HG03565 (cell line): ENCODE measurements around the gene PPAT.
A peak's percentile ranks its signal among the peaks of the same experiment; 100 is the strongest.
"Not testable (repeated sequence)": the region's sequence is repeated elsewhere in the genome, so short reads cannot be mapped to it uniquely, and the experiment has no call there.

Experiments used
- ATAC-seq: cut with Tn5 transposase; IDR thresholded peaks from one replicate; pipeline ENCODE4 v1.9.1; 2021; ENCODE audit warnings: mild to moderate bottlenecking, moderate library complexity; ENCODE audit not compliant: unreplicated experiment

The PPAT gene

DNA sequence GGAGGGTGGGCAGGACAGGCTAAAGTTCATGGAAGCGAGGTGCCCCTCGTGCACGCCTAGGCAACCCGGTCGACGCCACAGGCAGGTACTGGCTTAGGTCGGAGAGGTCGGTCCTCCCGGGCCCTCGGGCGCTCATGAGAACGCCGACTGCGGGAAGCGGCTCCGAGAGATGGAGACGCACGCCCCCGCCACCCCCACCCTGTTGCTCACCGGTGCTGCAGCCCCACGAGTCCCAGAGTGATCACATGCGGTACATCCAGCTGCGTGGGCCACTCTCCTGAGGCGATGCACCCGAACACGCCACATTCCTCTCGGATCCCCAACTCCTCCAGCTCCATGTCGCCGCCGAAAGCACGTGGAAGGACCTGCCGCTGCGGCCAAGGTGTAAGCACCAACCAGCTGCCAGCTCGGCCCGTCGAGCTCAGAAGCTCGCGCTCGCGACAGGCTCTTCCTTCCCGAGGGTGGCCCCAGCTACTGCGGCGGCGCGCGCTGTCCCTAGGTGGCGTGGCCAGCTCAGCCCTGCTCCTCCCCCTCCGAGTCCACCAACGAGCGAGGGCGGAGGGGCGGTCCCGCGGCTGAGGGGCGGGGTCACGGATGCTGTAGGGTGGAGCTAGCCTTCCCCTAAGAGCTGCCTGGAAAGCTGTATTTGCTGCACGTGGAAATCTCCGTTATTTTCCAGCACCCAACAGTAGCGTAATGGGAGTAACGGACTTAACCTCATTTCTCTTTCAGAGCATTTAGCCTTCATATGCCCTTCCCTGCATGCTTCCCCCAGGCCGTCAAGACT is at the start of gene PPAT:
Gene PPAT (minus strand): TSS at position 476 of the 787 bp plus-strand sequence. CDS start 138 bp downstream, at position 338.
- peak; percentile 66 for ATAC-seq

DNA sequence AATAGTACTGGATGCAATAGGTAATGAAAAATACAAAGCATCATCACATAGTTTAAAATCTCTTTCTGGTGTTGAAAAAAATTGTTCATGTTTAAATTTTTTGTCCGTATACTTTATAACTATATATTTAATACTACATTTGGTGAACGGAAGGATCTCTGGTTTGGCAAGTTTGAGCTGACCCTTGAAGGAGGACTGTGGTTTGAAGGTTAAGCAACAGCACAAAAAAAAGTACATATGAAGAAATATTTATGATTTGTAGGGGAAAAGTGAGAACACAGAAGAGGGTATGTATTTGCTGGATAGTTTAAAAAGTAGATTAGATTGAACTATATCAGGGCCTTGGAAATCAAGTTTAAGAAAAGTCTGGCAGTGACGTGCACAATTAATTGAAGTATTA is 45.3 kb upstream of the PPAT start:
- no peak for ATAC-seq

DNA sequence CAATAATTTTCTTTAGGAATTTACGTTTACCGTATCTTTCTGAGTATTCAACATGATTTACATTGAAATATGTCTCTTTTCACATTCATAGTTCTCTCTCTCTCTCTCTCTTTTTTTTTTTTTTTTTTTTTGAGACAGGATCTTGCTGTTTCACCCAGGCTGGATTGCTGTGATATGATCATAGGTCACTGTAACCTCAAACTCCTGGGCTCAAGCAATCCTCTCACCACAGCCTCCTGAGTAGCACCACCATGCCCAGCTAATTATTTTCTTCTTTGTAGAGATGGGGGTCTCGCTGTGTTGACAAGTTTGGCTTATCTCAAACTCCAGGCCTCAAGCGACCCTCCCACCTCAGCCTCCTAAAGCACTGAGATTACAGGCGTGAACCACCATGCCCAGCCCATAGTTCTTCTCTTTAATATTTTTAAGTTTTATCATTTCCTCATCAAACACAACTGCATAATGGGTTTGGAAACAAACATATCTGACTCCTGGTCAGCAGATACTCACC is 41.8 kb upstream of the PPAT start:
- no peak for ATAC-seq

DNA sequence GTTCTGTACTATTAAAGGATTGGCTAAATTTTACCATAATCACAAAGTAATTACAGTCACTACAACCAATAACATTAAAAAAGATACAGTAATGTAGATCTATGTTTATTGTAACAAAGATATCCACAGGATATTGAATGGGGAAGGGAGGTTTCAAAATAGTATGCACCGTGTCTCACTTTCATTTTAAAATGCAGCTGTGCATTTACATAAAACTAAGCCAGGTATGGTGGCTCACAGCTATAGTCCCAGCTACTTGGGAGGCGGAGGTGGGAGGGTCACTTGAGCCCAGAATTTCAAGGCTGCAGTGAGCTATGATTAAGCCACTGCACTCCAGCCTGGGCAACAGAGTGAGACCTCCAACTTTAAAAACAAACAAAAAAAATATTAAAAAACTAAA is 40.5 kb upstream of the PPAT start:
- peak; percentile 82 for ATAC-seq

DNA sequence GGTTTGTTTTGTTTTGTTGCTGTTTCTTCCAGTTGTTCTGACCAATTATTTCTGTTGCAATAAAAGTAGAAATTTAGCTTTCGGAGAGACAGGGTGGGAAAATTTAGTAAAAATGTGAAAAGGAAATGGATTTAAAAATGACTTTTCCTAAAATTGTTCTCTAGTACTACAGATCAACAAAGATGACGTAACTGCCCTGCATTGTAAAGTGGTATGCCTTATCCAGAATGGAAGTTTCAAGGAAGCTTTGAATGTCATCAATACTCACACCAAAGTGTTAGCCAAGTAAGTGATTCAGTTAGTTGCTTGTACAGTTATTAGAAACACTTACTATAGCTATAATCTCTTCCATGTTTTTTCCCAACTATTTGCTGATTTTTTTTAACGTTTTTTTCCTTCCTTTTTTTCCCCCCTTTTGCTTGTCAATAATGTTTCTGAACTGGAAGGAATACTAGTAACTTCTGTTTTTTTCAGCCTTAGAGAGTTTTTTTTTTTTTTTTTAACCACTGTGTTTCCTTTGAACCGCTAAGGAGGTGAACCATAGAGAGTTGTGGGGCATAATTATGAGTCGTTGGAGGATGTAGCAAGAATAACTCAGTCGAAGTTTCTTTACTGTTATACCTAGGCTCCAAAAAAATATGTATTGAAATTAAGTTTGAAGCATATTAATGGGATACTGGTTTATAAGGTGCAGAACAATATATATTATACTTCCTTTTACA is 34.2 kb upstream of the PPAT start:
- peak; percentile 23 for ATAC-seq

DNA sequence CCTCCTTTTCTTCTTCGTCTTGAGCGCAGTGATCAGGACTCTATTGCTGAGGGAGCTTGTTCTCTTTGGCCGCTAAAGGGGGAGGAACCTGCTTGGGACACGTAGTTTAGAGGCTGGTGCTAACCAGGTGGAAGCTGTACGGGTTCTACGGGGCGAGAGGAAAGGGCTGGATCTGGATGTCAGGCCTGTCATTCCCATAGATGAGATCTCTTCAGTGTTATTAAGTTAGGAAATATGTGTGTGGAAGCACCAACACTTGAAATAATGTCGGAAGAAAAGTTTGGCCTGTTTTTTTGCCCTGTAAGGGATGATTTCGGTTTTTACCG is 32.6 kb upstream of the PPAT start:
- peak; percentile 26 for ATAC-seq

DNA sequence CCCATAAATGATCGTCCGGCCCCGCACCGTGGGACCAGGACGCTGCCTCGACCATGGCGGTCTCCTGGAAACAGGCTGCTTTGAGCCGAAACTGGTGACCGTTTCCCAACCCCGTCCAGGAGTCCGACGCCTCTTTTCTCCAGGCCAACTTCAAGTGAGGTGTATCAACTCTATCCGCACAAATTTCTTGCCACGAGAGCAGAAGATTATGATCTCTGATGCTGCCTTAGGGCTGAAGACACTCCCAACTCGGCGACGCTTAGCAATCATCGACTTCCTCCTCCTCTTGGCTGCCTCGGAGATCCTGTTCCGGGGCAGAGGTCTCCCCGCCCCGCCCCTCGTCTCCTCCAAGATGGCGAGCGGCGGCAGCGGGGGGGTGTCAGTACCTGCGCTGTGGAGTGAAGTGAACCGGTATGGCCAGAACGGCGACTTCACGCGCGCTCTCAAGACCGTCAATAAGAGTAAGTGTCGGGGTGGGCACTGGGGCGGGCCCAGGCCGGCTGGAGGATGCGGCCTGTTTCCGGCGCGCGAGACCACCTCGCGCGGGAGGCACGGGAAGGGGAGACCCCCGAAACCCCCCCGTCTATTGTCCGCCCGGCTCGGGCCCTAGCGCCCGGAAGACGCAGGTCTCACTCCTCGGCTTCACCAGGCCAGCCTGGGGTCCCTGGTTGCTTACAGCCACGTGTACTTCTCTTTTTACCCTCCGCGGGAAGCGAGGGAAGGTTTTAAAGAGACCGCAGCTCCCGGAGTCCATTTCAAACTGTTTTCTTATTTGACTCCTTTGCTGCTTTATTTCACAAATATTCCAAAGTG is 32.1 kb upstream of the PPAT start, which contains the start of gene SRP72:
Gene SRP72 (plus strand): TSS at position 334 of the 813 bp plus-strand sequence. CDS start 19 bp downstream, at position 353.
- ATAC-seq: peak; percentile 78

DNA sequence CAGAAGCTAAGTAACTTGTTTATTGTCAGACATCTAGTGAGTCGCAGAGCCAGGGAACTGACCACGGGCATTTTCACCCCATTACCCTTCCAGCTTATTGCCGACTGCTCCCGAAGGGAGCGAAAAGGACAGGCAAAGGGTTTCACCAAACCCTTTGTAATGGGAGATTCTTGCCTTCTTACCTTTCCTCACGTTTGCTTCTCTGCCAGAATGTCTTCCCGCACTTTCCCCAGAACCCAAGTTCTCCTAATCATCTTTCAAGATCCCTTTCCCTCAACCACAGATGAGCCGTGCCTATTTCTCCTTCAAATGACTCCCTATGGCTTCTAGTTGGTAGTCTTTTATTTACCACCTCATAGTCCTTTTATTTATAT is 31.5 kb upstream of the PPAT start:
- no peak for ATAC-seq

DNA sequence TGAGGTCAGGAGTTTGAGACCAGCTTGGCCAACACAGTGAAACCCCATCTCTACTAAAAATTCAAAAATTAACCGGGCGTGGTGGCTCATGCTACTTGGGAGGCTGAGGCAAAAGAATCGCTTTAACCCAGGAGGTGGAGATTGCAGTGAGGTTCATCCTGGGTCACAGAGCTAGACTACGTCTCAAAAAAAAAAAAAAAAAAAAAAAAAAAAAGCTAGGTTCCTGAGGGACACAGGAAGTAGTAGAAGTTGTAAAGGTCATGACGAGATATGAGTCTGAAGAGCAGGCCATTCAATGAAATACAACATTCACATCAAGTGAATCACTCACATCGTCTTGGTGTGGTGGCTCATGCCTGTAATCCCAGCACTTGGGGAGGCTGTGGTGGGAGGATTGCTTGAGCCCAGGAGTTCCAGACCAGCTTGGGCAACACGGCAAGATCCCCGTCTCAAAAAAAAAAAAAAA is 30.9 kb upstream of the PPAT start:
- not testable (repeated sequence) for ATAC-seq

DNA sequence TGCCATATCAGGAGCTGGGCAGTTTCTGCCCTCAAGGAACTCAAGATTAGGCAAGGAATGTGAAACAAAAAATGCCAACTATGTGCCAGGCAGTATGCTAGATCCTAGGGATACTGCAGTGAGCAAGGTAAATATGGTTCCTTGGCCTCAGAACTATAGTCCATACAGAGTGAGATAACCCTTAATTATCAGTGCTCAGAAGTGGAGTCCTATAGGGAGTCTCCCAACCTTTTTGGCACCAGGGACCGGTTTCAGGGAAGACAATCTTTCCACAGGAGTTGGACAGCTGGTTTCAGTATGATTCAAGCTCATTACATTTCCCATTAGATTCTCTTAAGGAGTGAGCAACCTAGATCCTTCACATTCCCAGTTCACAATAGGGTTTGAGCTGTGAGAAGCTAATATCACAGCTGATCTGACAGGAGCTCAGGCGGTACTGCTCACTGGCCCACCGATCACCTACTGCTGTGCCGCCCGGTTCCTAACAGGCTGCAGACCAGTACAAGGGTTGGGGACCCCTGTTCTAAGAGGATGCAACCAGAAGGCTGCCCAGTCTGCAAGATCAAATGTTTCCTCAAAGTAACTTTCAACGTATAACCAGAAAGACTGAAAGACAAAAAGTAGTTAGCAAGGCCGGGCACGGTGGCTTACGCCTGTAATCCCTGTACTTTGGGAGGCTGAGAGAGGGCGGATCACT is 30.3 kb upstream of the PPAT start:
- ATAC-seq: no peak

DNA sequence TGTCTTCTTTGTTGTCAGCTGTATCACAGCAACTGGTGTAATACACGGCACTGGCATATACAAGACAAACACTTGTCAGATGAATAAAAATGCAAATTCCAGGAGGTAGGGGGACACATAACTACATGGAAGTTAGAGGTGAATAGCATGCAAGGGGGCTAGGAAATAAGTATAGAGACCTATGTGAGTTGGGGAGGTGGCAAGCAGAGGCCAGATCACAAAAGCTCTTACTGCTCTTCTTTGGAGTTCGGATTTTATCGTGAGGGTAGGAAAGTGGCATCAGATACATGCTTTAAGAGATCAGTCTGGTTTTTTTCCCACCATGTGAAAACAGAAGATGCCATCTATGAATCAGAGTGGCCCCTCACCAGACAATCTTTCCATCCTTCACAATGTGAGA is 29.2 kb upstream of the PPAT start:
- ATAC-seq: no peak

DNA sequence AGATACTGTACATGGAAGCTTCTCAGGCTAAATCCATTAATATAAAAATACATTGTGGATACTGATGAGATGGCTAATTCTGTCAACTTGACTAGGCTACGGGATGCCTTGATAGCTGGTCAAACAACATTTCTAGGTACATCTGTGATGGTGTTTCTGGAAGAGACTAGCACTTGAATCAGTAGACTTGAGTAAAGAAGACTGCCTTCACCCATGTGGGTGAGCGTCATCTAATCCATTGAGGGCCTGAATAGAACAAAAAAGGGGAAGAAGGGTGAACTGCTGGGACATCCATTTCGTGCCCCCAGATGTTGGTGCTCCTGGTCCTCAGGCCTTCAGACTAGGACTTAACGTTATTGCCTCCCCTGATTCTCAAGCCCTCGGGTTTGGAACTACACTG is 28.3 kb upstream of the PPAT start:
- no peak for ATAC-seq

DNA sequence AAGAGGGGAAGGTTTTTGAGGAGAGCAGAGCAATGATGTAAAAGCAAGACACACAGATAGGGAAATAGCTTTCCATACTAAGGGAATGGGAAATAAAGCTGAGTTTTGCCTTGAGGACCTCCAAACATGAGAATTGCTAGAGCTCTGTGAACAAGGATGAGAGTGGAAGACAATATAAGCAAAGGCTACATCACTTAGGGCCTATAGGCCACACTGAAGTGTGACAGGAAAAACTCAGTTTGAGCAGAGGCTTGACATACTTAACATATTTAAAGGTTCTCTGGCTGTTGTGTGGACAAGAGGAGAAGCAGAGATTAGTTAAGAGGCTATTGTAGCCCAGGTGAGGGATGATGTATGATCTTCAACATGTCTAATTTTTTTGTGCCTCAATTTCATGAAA is 26.7 kb upstream of the PPAT start:
- ATAC-seq: no peak

DNA sequence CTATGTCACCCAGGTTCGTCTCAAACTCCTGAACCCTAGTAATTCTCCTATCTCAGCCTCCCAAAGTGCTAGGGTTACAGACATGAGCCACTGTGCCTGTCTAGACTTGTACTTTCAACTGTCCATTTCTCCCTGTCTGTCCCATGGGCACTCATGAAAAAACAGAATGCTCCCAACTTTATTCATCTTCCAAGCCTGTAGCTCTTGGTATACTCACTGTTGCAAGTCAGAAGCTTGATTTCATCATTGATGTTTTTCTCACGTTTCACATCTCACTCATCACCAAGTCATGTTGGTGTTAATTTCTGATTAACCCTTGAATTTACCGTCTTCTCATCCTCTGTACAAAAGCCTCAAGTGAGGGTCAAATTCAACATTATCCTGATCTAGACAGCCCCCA is 24.7 kb upstream of the PPAT start:
- no peak for ATAC-seq

DNA sequence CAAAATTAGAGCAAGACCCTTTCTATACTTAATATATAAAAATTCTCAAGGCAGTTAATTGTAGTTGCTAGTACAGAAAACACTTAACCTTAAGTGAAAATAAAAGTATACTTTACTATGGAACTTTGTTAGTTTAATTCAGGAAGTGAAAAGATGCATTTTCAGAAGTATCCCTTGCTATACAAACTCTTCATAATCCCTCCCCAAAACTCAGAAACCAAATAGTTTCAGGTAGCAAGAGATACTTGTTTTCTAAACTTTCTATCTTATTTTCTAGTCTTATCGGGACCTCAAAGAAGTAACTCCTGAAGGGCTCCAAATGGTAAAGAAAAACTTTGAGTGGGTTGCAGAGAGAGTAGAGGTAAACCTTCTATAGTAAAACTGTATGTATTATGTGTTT is 14.9 kb upstream of the PPAT start:
- ATAC-seq: no peak

DNA sequence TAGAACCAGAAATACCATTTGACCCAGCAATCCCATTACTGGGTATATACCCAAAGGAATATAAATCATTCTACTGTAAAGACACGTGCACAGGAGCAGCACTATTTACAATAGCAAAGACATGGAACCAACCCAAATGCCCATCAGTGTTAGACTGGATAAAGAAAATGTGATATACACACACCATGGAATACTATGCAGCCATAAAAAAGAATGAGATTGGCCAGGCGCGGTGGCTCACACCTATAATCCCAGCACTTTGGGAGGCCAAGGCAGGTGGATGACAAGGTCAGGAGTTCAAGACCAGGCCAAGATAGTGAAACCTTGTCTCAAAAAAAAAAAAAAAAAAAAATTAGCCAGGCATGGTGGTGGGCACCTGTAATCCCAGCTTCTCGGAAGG is 14.1 kb upstream of the PPAT start:
- ATAC-seq: not testable (repeated sequence)

DNA sequence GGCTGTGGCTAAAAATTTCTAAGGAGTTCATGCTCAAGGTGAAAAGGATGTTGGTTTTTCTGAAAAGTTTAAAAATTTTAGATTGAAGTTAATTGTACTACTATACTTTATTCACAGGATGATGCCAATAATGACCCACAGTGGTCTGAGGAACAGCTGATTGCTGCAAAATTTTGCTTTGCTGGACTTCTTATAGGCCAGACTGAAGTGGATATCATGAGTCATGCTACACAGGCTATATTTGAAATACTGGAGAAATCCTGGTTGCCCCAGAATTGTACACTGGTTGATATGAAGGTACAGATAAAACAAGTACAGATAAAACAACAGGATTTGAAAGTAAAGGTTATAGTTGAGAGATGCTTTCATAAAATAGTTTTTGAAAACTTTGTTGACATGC is 12.9 kb upstream of the PPAT start:
- no peak for ATAC-seq

DNA sequence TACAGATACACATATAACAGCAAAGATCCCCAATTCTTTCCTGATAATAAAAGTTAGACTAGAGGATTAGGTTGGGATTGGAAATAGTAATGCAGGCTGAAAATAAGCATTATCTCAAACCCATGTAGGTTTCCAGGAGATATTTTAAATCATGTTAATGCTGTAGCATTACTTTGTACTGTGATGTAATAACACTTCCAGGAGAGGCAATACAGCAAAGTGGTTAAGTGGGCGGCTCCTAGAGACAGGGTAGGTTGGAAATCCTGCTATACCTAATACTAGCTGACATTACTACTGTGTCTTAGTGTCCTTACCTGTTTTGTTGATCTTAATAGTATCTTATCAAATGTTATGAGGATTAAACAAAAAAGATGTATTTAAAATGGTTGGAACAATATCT is 10.3 kb upstream of the PPAT start:
- no peak for ATAC-seq

DNA sequence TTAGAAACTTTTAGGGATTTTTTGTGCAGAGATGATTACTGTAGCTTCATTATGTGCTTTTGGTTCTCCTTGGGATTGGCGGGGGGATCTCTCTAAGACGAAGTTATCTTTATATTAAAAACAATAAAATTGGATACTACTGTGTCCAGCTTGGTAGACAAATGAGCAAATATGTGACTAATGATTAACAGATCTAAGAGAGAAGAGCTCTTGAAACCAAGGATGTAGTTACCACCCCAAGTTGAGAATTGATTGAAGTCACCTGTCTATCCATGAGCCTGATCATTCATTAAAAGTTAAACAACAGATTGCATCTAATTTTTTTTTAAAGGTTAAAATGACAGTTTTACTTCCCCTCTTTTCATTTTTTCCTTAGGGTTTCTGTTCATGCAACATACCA is 9.3 kb upstream of the PPAT start:
- no peak for ATAC-seq

DNA sequence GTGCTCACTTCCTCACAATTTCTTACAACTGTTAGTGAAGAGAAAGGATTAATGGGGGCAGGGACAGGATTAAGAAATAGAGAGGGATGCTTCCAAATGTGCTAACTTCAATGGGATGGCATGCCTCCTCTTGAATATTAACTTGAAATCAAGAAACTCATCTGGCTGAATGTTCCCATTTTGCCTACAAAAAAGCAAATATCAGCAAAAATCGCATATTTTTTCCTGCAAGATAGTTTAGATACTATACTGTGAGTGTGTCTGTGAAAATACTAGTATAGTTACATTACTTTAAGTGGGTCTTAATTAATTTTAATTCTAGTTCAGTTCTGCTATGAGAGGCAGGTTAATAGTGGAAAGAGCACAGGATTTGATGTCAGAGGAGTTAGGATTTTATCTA is 5.6 kb upstream of the PPAT start:
- no peak for ATAC-seq

DNA sequence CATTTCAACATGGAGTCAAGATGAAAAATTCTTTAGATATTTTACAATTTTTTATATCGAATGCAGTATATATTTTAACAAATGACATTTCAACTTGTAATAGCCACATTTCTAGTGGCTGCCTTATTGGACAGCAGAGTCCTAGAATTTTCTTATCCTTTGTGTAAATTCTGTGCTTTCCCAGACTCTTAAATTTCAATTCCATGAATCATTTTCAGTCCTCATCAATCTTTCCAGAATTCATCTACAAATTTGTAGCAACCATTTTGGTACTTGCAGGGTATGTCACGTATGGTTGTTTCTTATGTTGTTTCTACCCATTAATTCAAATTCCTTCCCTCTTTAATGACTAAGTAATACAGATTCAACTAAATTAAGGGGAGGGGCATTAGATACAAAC is 3.4 kb upstream of the PPAT start:
- ATAC-seq: no peak
